KMS-11 (cell line): ENCODE measurements around the gene HSPA12B.

ENCODE experiments used
- H2AFZ ChIP-seq: fragments of 200-600 bp; sonication (generic); 2 replicates; pipeline ENCODE4 v1.6.1; 2016; ENCODE audit warnings: antibody characterized with exemption, mixed run types, low read depth
- H3K27ac ChIP-seq: fragments of 200-600 bp; sonication (generic); 2 replicates; pipeline ENCODE4 v1.6.1; 2016; ENCODE audit warnings: mild to moderate bottlenecking, mixed run types
- H3K27me3 ChIP-seq: fragments of 200-600 bp; sonication (generic); 2 replicates; pipeline ENCODE4 v1.6.1; 2017; ENCODE audit warnings: mild to moderate bottlenecking, low read depth, mixed run types, moderate library complexity; ENCODE audit not compliant: insufficient read depth
- H3K36me3 ChIP-seq: fragments of 200-600 bp; sonication (generic); 2 replicates; pipeline ENCODE4 v1.6.1; 2017; ENCODE audit warnings: mild to moderate bottlenecking, mixed run types; ENCODE audit not compliant: insufficient read depth
- H3K4me1 ChIP-seq: fragments of 200-600 bp; sonication (generic); 2 replicates; pipeline ENCODE4 v1.6.1; 2016; ENCODE audit warnings: mild to moderate bottlenecking, low read depth, mixed run types; ENCODE audit not compliant: poor library complexity, severe bottlenecking
- H3K4me2 ChIP-seq: fragments of 200-600 bp; sonication (generic); 2 replicates; pipeline ENCODE4 v1.7.0; 2016; ENCODE audit warnings: mild to moderate bottlenecking, mixed run types
- H3K4me3 ChIP-seq: fragments of 200-600 bp; sonication (generic); IDR thresholded peaks from 2 replicates; pipeline ENCODE4 v1.6.1; 2017; ENCODE audit warnings: low read depth, low read length, mixed read lengths; ENCODE audit not compliant: insufficient read depth
- H3K79me2 ChIP-seq: fragments of 200-600 bp; sonication (generic); 2 replicates; pipeline ENCODE4 v1.6.1; 2016; ENCODE audit warnings: low read depth, mixed run types; ENCODE audit not compliant: insufficient read depth
- H3K9ac ChIP-seq: fragments of 200-600 bp; sonication (generic); 2 replicates; pipeline ENCODE4 v1.6.1; 2016; ENCODE audit warnings: mild to moderate bottlenecking, mixed run types
- H4K20me1 ChIP-seq: fragments of 200-600 bp; sonication (generic); 2 replicates; pipeline ENCODE4 v1.6.1; 2016; ENCODE audit warnings: mild to moderate bottlenecking, mixed run types; ENCODE audit not compliant: insufficient read depth
- CTCF ChIP-seq: fragments of 200-600 bp; sonication (generic); conservative IDR thresholded peaks from 2 replicates; pipeline ENCODE4 v1.6.1; 2017; ENCODE audit warnings: low read depth, mild to moderate bottlenecking, antibody characterized with exemption, low read length, moderate library complexity, mixed read lengths

HSPA12B gene

DNA sequence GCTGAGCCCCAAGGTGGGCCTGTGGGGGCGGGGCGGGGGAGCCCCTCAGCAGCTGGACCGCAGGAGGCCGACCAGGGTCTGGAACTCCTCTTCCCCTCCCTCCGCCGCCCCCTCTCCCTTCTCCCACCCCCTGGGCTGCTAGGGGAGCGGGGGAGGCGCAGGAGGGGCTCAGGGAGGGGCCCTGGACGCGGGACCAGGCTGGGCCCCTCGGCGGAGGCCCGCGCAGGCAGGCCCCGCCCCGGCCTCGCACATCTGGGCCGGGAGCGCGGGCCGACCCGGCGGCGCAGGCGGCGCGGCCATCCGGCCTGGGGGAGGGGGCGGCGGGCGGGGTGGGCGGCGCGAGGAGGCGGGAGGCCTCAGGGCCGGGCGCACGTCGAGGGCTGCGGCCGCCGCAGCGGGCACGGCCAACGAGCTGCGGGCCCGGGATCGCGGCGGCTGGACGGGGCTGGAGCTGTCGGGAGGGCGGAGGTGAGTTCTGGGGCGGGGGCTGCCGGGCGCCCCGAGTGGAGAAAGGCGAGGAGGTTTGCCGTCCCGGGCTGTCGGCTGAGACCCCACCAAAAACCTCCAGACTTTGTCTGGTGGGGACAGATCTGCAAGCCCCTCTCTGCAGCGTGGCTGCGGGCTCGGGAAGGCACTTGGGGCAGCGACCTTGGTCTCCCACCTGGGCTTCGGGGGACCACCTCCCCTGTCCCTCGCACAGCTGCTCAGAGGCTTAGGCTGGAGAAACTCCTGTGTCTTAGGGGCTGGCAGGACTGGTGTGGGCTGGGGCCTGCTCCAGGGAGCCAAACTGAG lies at the start of gene HSPA12B:
TSS of gene HSPA12B (plus strand) at position 359 of the 792 bp plus-strand sequence. CDS start 5,990 bp downstream, outside the sequence.
- H4K20me1 ChIP-seq = no peaks in the 10 kb centered on the region
- no peak within 1 kb of the TSS for H3K4me3 ChIP-seq
- H3K36me3 ChIP-seq = no peaks in the 10 kb centered on the region
- no peak for TF ChIP-seq CTCF
- no peak within 1 kb of the TSS for H2AFZ ChIP-seq
- H3K9ac ChIP-seq = no peak within 1 kb of the TSS
- H3K4me1 ChIP-seq = no peaks in the 10 kb centered on the region
- no peak within 1 kb of the TSS for H3K4me2 ChIP-seq
- H3K79me2 ChIP-seq = no peaks in the 10 kb centered on the region
- no peak within 1 kb of the TSS for H3K27ac ChIP-seq
- no peaks in the 10 kb centered on the region for H3K27me3 ChIP-seq

DNA sequence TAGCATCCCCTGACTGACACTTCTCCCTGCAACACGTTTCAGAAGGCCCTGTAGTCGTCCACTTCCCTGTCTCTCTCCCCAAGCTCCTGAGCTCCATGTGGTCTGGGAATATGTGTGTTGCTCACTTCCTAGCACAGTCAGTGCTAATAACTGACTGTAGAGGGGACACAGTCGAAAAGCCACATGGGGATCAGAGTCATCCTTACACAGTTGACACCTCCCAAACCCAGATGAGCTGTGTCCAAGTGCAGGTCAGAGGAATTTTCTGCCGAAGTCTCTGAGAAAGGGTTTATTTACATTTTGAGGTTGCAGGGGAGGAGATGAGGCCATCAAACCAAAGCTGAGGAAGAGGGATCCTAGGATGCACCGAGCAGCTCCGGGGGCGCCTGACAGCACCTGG lies 47.1 kb upstream of the HSPA12B start:
- H3K27me3 ChIP-seq = no peaks in the 10 kb centered on the region
- no peaks in the 10 kb centered on the region for H3K36me3 ChIP-seq
- H2AFZ ChIP-seq = no peak overlapping the region
- no peaks in the 10 kb centered on the region for H3K4me1 ChIP-seq
- H3K27ac ChIP-seq = no peak overlapping the region
- H4K20me1 ChIP-seq = no peaks in the 10 kb centered on the region
- no peaks in the 10 kb centered on the region for H3K79me2 ChIP-seq
- H3K9ac ChIP-seq = no peak overlapping the region
- no peak for TF ChIP-seq CTCF
- H3K4me3 ChIP-seq = no peak overlapping the region
- H3K4me2 ChIP-seq = no peak overlapping the region

- Histone ChIP-seq H2AFZ (no peak overlapping the region), H3K79me2 (no peaks in the 10 kb centered on the region), H3K4me1 (no peaks in the 10 kb centered on the region), H3K27me3 (no peaks in the 10 kb centered on the region), H3K9ac (no peak overlapping the region), H3K27ac (no peak overlapping the region), H4K20me1 (no peaks in the 10 kb centered on the region), H3K4me3 (no peak overlapping the region), H3K4me2 (no peak overlapping the region), H3K36me3 (no peaks in the 10 kb centered on the region)
- no peak for TF ChIP-seq CTCF
These were observed 46.1 kb upstream of the HSPA12B start for GRCh38 chr20:3686421-3686820.

- no peak for TF ChIP-seq CTCF
- Histone ChIP-seq H3K4me2 (no peak overlapping the region), H3K36me3 (no peaks in the 10 kb centered on the region), H3K27ac (no peak overlapping the region), H3K4me1 (no peaks in the 10 kb centered on the region), H3K9ac (no peak overlapping the region), H3K27me3 (no peaks in the 10 kb centered on the region), H2AFZ (no peak overlapping the region), H4K20me1 (no peaks in the 10 kb centered on the region), H3K4me3 (no peak overlapping the region), H3K79me2 (no peaks in the 10 kb centered on the region)
These were observed 45.6 kb upstream of the HSPA12B start for GRCh38 chr20:3686867-3687321.
